IPS-NIHi11 (cell line): ENCODE data around the gene CFAP100.

Source experiments
- DNase-seq: peaks from one replicate; pipeline ENCODE4 v3.0.0; 2012; ENCODE audit warnings: mixed read lengths, low spot score

The CFAP100 gene

DNA sequence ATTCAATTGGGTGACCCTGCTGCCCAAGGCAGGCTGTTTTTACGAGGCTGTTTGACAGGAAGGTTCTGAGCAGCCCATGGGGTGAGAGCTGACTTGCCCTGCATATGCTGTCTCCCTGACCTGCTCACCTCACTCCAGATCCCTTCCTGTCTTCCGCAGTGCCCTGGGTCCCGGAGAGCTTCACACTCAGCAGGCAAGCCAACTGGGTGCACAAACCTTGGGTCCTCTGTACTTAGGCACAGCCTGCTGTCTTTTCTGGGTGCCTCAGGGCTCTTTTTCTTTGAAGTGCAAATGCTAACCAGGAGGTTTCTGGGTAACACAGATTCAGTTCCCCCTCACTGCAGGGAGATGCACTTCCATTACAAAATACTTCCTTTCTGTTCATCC lies 48.1 kb downstream of the CFAP100 start:
- no peak for DNase-seq

- no peak for DNase-seq
Observed at GRCh38 chr3:126445506-126445905, 50.8 kb downstream of the CFAP100 start.

- DNase-seq = peak; percentile 46
Observed at GRCh38 chr3:126446301-126446700, 51.6 kb downstream of the CFAP100 start.

- no peak for DNase-seq
Observed at GRCh38 chr3:126446791-126447190, 52.1 kb downstream of the CFAP100 start.

GRCh38 chr3:126447456-126448106 lies 52.9 kb downstream of the CFAP100 start:
- DNase-seq = no peak

- no peak for DNase-seq
Observed at GRCh38 chr3:126448136-126448892, 53.6 kb downstream of the CFAP100 start.

- no peak for DNase-seq
Observed at GRCh38 chr3:126448893-126449180, 54.1 kb downstream of the CFAP100 start.

GRCh38 chr3:126449621-126450051 lies 54.9 kb downstream of the CFAP100 start:
- DNase-seq = no peak

DNA sequence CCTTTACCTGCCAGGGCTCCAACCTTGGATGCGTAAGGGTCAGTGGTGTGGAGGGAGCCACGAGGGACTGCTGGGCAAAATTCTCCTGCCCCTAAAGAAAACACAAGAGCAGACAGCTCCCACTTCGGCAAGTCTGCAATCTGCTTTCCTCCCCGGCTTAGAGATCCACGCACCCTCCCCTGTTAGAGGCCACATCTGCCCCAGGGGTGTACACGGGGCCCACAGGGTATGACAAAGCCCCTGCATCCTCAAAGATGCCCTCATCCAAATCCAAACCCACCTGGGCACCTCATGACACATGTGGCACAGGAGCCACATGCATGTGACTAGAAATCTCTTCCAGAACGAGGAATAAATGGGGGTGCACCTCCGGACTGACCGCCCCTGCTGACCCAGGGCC lies 55.5 kb downstream of the CFAP100 start:
- DNase-seq = no peak

DNA sequence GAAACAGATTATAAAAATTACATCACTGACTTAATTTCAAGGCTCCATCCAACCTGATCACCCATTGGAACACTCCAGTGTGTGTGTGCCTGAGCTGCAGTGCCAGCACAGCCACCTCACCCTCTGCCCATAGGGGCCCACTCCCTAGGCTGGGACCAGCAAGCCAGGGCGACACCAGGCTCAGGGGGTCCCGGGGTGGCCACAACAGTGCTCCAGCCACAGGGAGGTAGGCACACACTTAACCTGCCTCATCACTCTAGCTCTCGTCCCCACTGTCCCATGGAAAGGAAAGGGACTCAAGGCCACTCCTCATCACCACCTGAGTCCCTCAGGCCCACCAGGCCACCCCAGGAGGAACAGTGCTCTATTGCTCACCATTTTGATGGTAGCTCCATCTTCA lies 56.0 kb downstream of the CFAP100 start:
- no peak for DNase-seq

DNA sequence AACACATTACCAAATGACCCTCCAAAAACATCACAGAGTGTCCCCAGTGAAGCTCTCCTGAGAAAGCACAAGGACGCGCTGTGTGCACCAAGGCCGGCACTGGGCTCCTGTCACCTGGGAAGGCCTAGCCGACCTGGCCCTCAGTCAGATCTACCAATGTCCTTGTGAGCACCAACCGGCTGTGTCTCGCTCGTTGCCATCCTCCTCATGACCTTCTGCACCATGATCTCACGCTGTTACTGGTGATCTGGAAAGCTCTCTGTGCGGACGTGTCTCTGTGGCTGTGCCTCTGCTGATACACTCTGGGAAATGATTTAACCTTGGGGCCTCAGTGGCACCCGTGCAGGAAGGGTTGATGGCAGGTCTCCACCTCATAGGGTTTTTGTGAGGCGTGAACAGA lies 56.8 kb downstream of the CFAP100 start:
- DNase-seq = no peak

GRCh38 chr3:126452213-126452612 lies 57.5 kb downstream of the CFAP100 start:
- no peak for DNase-seq

GRCh38 chr3:126454025-126454424 lies 59.3 kb downstream of the CFAP100 start:
- DNase-seq = no peak

DNA sequence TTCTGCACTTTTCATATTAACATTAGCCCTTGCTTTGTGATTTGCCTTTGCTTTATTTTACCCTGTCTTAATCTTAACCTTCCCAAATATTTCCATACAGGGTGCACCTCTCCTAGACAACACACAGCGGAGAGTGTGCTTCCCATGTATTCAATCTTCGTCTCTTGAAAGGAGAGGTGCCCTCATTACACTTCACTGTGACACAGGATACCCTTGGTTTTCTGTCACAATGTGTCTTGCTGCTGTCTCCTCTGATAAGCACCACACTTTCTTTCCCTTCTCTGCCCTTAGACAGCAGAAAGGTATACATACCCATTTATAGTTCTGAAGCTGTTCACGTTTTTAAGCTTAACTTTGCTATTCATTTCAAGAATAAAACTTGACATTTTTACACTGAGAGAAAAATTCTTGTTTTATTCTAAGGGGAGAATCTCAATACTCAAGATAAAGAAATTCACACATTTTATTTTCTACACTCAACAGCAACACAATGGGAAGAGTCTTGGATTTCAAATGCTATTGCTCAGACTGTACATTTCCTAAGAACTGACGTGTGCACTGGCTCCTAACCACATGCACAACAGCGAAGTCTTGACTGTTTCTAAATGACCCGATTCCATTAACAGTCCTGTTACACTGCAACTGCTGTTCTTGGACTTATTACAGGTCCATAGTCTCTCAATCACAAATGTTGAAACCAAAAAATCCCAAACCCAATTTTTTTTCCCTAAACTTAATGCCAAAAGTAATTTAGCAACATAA lies 59.9 kb downstream of the CFAP100 start:
- no peak for DNase-seq

DNA sequence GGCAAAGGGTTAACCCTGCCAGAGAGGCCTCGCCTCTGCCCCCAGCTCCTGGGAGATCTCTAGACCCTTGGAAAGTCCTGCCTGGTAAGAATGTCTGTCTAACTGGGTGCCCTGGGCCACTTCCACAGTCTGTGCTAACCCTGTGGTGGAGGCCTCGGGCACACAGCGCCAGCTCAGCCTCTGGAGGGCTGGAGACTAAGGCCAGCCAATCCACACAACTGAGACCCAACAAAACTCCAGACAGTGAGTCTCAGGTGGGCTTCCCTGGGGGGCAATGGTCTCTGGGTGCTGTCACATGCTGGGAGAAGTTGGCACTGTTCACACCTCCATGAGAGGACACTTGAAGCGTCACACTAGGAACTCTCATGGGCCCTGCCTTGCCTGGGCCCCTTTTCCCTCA lies 61.5 kb downstream of the CFAP100 start:
- DNase-seq = no peak

- no peak for DNase-seq
Observed at GRCh38 chr3:126456766-126457388, 62.2 kb downstream of the CFAP100 start.

- no peak for DNase-seq
Observed at GRCh38 chr3:126459111-126459762, 64.5 kb downstream of the CFAP100 start.

- DNase-seq = no peak
Observed at GRCh38 chr3:126459763-126460127, 65.0 kb downstream of the CFAP100 start.

DNA sequence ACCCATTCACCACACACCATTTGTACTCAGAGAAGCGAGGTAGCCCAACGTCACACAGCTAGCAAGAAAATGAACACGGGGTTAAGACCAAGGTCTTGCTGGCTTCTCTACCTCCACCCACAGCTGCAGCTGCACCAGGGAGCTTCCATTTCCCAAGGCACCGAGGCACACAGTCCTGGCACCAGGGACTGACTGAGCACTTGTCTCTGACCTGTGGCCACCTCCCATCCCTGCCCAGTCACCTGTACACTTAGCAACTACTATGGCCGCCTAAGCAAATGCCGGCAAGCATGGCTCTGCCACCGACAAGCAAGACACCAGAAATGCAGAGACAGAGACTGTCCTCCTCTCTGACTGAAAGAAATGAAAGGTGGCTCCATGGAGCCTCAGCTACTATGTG lies 65.7 kb downstream of the CFAP100 start:
- DNase-seq = no peak

- DNase-seq = no peak
Observed at GRCh38 chr3:126461450-126462070, 66.9 kb downstream of the CFAP100 start.

DNA sequence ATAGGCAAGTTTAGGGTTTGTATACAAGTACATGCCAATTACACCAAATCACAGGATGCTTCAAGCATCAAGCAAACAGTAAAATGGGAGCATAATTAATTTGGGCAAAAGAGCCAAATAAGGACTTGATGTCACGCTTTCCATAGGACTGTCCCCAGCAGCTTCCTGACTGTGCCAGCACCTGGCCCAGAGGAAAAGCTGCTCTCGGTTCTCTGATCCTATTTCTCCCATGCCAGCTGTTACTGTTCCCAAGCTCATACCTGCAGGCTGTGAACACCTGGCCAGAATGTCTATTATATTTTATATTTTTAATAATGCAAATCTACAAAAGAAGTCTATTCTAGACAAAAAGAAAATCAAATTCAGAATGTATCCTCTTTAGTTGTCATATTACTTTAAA lies 68.8 kb downstream of the CFAP100 start:
- DNase-seq = no peak

- DNase-seq = no peak
Observed at GRCh38 chr3:126464093-126464492, 69.4 kb downstream of the CFAP100 start.
